ENCODE data around the gene ADORA2B.

GRCh38 chr17:15941781-15942180, 3.1 kb upstream of the ADORA2B start:
- TF ChIP-seq RARB (CRISPR knock-in tag; IDR thresholded peaks at IDR 0.05) (no peak), ESRRG (CRISPR knock-in tag; IDR thresholded peaks at IDR 0.05) (no peak), SNAI2 (CRISPR knock-in tag; IDR thresholded peaks at IDR 0.05) (no peak), OSR1 (CRISPR knock-in tag; IDR thresholded peaks at IDR 0.05) (no peak), TCF4 (CRISPR knock-in tag; IDR thresholded peaks at IDR 0.05; ENCODE audit: borderline replicate concordance) (no peak), ZFP3 (CRISPR knock-in tag; IDR thresholded peaks at IDR 0.05) (no peak), ISL1 (CRISPR knock-in tag; IDR thresholded peaks at IDR 0.05) (no peak), ARNTL (CRISPR knock-in tag; IDR thresholded peaks at IDR 0.05; ENCODE audit: borderline replicate concordance, low read depth) (no peak), ZNF70 (CRISPR knock-in tag; IDR thresholded peaks at IDR 0.05) (no peak), ZC3H10 (CRISPR knock-in tag; IDR thresholded peaks at IDR 0.05) (no peak), CREB5 (CRISPR knock-in tag; IDR thresholded peaks at IDR 0.05; ENCODE audit: low read depth) (no peak), TOX (CRISPR knock-in tag; IDR thresholded peaks at IDR 0.05; ENCODE audit: borderline replicate concordance) (no peak)
